ENCODE measurements around the gene GRIP1. TPM values are rescaled to one million over a fixed set of nuclear protein-coding genes. Genes with fewer than 3 reads are reported as not detected.

The GRIP1 gene
- total RNA-seq, 1 experiment from 2014 or later, result 22.5 TPM

- POLR2A ChIA-PET, result no interaction called here
- peaks cover 17% of the 10 kb centered on the region for H3K4me1 Mint-ChIP-seq
- no peak for ATAC-seq
Observed at GRCh38 chr12:66361703-66362102, 317.2 kb downstream of the GRIP1 start.

DNA sequence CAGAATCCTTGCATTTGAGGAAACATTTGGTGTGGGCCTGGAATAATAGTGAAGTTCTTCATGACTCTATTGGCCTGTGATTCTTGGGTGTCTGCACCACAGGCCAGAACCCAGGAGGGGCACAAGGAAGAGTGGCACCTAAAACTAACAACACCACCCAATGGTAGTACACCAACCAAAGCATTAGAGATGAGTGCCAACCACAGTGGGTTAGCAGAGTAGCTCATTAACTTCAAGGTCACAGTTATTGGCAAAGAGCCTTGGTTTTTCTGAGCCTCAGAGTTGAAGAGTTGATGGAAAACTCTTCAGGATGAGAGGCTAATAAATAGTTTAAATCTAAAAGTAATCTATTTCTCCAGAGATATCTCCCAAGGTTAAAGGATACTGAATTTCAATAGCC, 319.6 kb downstream of the GRIP1 start:
- TF ChIP-seq ZNF232 (CRISPR knock-in tag; IDR thresholded peaks at IDR 0.05), result no peak
- TF ChIP-seq ZNF423 (CRISPR knock-in tag; IDR thresholded peaks at IDR 0.05), result no peak
- DNase-seq (ENCODE audit: low spot score) (no peak), ATAC-seq (no peak)
- Mint-ChIP-seq H3K4me1 (peaks cover 17% of the 10 kb centered on the region), H3K4me3 (no peak overlapping the region), H3K27me3 (ENCODE audit: low read depth) (no peaks in the 10 kb centered on the region), H3K27ac (no peak overlapping the region), H3K9me3 (no peaks in the 10 kb centered on the region), H3K36me3 (no peaks in the 10 kb centered on the region)
- CTCF ChIA-PET, result no interaction called here
- POLR2A ChIA-PET, result no interaction called here

More at GRCh38 chr12:66361703-66362102, 317.2 kb downstream of the GRIP1 start:
- no peak for DNase-seq (ENCODE audit: low spot score)
- TF ChIP-seq, protein P1, sequence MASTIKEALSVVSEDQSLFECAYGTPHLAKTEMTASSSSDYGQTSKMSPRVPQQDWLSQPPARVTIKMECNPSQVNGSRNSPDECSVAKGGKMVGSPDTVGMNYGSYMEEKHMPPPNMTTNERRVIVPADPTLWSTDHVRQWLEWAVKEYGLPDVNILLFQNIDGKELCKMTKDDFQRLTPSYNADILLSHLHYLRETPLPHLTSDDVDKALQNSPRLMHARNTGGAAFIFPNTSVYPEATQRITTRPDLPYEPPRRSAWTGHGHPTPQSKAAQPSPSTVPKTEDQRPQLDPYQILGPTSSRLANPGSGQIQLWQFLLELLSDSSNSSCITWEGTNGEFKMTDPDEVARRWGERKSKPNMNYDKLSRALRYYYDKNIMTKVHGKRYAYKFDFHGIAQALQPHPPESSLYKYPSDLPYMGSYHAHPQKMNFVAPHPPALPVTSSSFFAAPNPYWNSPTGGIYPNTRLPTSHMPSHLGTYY (CRISPR knock-in tag; IDR thresholded peaks at IDR 0.05), result no peak
- TF ChIP-seq NR3C1 (CRISPR knock-in tag; conservative IDR thresholded peaks at IDR 0.05; ENCODE audit: low read depth), result no peak
- no peak for TF ChIP-seq ZNF219 (CRISPR knock-in tag; IDR thresholded peaks at IDR 0.05; ENCODE audit: borderline replicate concordance)
- no peak for TF ChIP-seq RELA (CRISPR knock-in tag; IDR thresholded peaks at IDR 0.05; ENCODE audit: borderline replicate concordance)
- no peak for TF ChIP-seq JUN (CRISPR knock-in tag; IDR thresholded peaks at IDR 0.05)
- no peak for TF ChIP-seq TEAD1 (CRISPR knock-in tag; IDR thresholded peaks at IDR 0.05)
- no peak for TF ChIP-seq SP1 (CRISPR knock-in tag; conservative IDR thresholded peaks at IDR 0.05)
- TF ChIP-seq ARID4B (CRISPR knock-in tag; IDR thresholded peaks at IDR 0.05; ENCODE audit: borderline replicate concordance), result no peak
- TF ChIP-seq GABPB1 (CRISPR knock-in tag; IDR thresholded peaks at IDR 0.05), result no peak
- CTCF ChIA-PET, result interaction anchor here (0.8 to 2.4 kb wide), 4 partner anchors 9 to 331 kb away, joined by 3 to 22 read pairs (median 4); no protein-coding TSS in a partner anchor
- no peak overlapping the region for H3K27ac Mint-ChIP-seq
- no peak overlapping the region for H3K4me3 Mint-ChIP-seq
- no peaks in the 10 kb centered on the region for H3K36me3 Mint-ChIP-seq
- no peaks in the 10 kb centered on the region for H3K9me3 Mint-ChIP-seq
- no peaks in the 10 kb centered on the region for H3K27me3 Mint-ChIP-seq (ENCODE audit: low read depth)

GRCh38 chr12:66354291-66354690, 324.6 kb downstream of the GRIP1 start:
- TF ChIP-seq RELA (CRISPR knock-in tag; IDR thresholded peaks at IDR 0.05; ENCODE audit: borderline replicate concordance) (no peak), ZNF121 (CRISPR knock-in tag; IDR thresholded peaks at IDR 0.05) (no peak), NFYB (CRISPR knock-in tag; conservative IDR thresholded peaks at IDR 0.05; ENCODE audit: low read depth) (no peak), SOX15 (CRISPR knock-in tag; IDR thresholded peaks at IDR 0.05) (no peak)
- TF ChIP-seq, protein P2, sequence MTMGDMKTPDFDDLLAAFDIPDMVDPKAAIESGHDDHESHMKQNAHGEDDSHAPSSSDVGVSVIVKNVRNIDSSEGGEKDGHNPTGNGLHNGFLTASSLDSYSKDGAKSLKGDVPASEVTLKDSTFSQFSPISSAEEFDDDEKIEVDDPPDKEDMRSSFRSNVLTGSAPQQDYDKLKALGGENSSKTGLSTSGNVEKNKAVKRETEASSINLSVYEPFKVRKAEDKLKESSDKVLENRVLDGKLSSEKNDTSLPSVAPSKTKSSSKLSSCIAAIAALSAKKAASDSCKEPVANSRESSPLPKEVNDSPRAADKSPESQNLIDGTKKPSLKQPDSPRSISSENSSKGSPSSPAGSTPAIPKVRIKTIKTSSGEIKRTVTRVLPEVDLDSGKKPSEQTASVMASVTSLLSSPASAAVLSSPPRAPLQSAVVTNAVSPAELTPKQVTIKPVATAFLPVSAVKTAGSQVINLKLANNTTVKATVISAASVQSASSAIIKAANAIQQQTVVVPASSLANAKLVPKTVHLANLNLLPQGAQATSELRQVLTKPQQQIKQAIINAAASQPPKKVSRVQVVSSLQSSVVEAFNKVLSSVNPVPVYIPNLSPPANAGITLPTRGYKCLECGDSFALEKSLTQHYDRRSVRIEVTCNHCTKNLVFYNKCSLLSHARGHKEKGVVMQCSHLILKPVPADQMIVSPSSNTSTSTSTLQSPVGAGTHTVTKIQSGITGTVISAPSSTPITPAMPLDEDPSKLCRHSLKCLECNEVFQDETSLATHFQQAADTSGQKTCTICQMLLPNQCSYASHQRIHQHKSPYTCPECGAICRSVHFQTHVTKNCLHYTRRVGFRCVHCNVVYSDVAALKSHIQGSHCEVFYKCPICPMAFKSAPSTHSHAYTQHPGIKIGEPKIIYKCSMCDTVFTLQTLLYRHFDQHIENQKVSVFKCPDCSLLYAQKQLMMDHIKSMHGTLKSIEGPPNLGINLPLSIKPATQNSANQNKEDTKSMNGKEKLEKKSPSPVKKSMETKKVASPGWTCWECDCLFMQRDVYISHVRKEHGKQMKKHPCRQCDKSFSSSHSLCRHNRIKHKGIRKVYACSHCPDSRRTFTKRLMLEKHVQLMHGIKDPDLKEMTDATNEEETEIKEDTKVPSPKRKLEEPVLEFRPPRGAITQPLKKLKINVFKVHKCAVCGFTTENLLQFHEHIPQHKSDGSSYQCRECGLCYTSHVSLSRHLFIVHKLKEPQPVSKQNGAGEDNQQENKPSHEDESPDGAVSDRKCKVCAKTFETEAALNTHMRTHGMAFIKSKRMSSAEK (CRISPR knock-in tag; IDR thresholded peaks at IDR 0.05; ENCODE audit: borderline replicate concordance), result no peak
- Mint-ChIP-seq H3K4me1 (peaks cover 23% of the 10 kb centered on the region), H3K27me3 (ENCODE audit: low read depth) (no peaks in the 10 kb centered on the region), H3K4me3 (no peak overlapping the region), H3K9me3 (no peaks in the 10 kb centered on the region), H3K27ac (no peak overlapping the region), H3K36me3 (0 out of 2 replicates have a peak, but pooled peaks cover 5% of the 10 kb centered on the region)
- CTCF ChIA-PET, result interaction anchor here (0.9 to 2.7 kb wide), 2 partner anchors 54 to 84 kb away, joined by 3 to 22 read pairs; no protein-coding TSS in a partner anchor
- no peak for DNase-seq (ENCODE audit: low spot score)
- no peak for ATAC-seq
- POLR2A ChIA-PET, result interaction anchor here (0.6 kb wide), 1 partner anchor 197 kb away, joined by 3 read pairs; no protein-coding TSS in a partner anchor

Data from WTC11 (cell line).